Endothelial cell of umbilical vein (primary cell): Measurements from ENCODE around the gene UBE2S. TPM values are rescaled to one million over a fixed set of nuclear protein-coding genes. Genes with fewer than 3 reads are reported as not detected.
A peak's percentile ranks its signal among the peaks of the same experiment; 100 is the strongest.

Experiments used
- BruUV-seq: library from RNA; stranded (reverse); fragments of 400-500 nt; replicated peaks from 2 replicates; lab custom pipeline; 2021; lab: Mats Ljungman, UMichigan
- CTCF ChIA-PET: fragments of 300-600, 350-600 bp; sonication (Branson Sonifier 250); formaldehyde crosslinking; loops from one replicate; lab custom pipeline; 2021; ENCODE audit warnings: antibody characterized with exemption, inconsistent platforms; lab: Charles Lee
- POLR2A ChIA-PET: fragments of 300-600, 350-600 bp; sonication (Branson Sonifier 250); formaldehyde crosslinking; loops from one replicate; lab custom pipeline; 2021; ENCODE audit warnings: antibody characterized with exemption, inconsistent platforms; lab: Charles Lee
- DNase-seq: peaks from one replicate; pipeline ENCODE4 v3.0.0-alpha.2; 2011; ENCODE audit warnings: low read depth, low spot score
- FAIRE-seq: peaks from 2 replicates; lab custom pipeline; 2011; peaks lifted over from hg19 to GRCh38; lab: Jason Lieb, UNC
- H2AFZ ChIP-seq: 2 replicates; pipeline ENCODE4 v1.6.0; 2012; ENCODE audit warnings: low read depth, low read length, control low read depth, inconsistent platforms
- H3K27ac ChIP-seq: 2 replicates; pipeline ENCODE4 v1.5.1; 2011; ENCODE audit warnings: low read depth, mild to moderate bottlenecking, control low read depth, low read length, moderate library complexity; ENCODE audit not compliant: insufficient read depth
- H3K27me3 ChIP-seq, 2 experiments: 2 replicates each; pipeline versions ENCODE4 v1.6.0 to v1.6.1; 2011; ENCODE audit warnings: low read length in 2 of 2, mixed read lengths in 1 of 2; ENCODE audit not compliant: control insufficient read depth in 2 of 2, insufficient read depth in 2 of 2
- H3K36me3 ChIP-seq, 2 experiments: 2 replicates in 1 of 2; 3 replicates in 1 of 2; pipeline ENCODE4 v1.5.1; 2011; ENCODE audit warnings: low read length in 2 of 2, mild to moderate bottlenecking in 1 of 2, moderate library complexity in 1 of 2; ENCODE audit not compliant: control insufficient read depth in 2 of 2, insufficient read depth in 2 of 2; ENCODE audit errors: extremely low read depth in 1 of 2
- H3K4me1 ChIP-seq: 3 replicates; pipeline ENCODE4 v1.5.1; 2011; ENCODE audit warnings: mild to moderate bottlenecking, low read length; ENCODE audit not compliant: control insufficient read depth, insufficient read depth; ENCODE audit errors: extremely low read depth
- H3K4me2 ChIP-seq: 2 replicates; pipeline ENCODE4 v1.6.1; 2011; ENCODE audit warnings: low read length, control low read depth, mixed read lengths; ENCODE audit not compliant: insufficient read depth
- H3K4me3 ChIP-seq, 3 experiments: fragments of 200-600 bp in 1 of 3; sonication (generic), shearing (Covaris generic) in 1 of 3; replicated peaks in 1 of 3; 2 replicates each; pipeline ENCODE4 v1.5.1; 2011 to 2016; ENCODE audit warnings: control low read depth in 3 of 3, low read length in 3 of 3, mild to moderate bottlenecking in 2 of 3, inconsistent platforms in 1 of 3, low read depth in 1 of 3, moderate library complexity in 1 of 3; ENCODE audit not compliant: insufficient read depth in 1 of 3
- H3K79me2 ChIP-seq: 2 replicates; pipeline ENCODE4 v1.6.0; 2012; ENCODE audit warnings: low read length, inconsistent platforms; ENCODE audit not compliant: control insufficient read depth, insufficient read depth
- H3K9ac ChIP-seq: replicated peaks from 2 replicates; pipeline ENCODE3; 2011; ENCODE audit warnings: low read length, control low read depth; ENCODE audit not compliant: insufficient read depth; ENCODE audit errors: extremely low read depth
- H3K9me1 ChIP-seq: replicated peaks from 3 replicates; pipeline ENCODE4 v1.6.0; 2011; ENCODE audit warnings: mild to moderate bottlenecking, low read length; ENCODE audit not compliant: control insufficient read depth, insufficient read depth; ENCODE audit errors: extremely low read depth
- H3K9me3 ChIP-seq: replicated peaks from 2 replicates; pipeline ENCODE4 v1.5.1; 2012; ENCODE audit warnings: low read length, inconsistent platforms; ENCODE audit not compliant: control insufficient read depth, insufficient read depth
- H4K20me1 ChIP-seq: replicated peaks from 2 replicates; pipeline ENCODE3; 2011; ENCODE audit warnings: mild to moderate bottlenecking, low read length; ENCODE audit not compliant: control insufficient read depth, insufficient read depth; ENCODE audit errors: extremely low read depth
- CTCF ChIP-seq, 2 donors: IDR thresholded peaks; 1 replicate in 1 of 2; 2 replicates in 1 of 2; pipeline ENCODE4 v1.5.1; 2011; ENCODE audit warnings: low read length in 2 of 2, mild to moderate bottlenecking in 2 of 2, moderate library complexity in 2 of 2, control low read depth in 1 of 2, inconsistent platforms in 1 of 2, low read depth in 1 of 2; ENCODE audit not compliant: insufficient read depth in 1 of 2; ENCODE audit errors: extremely low read depth in 1 of 2
- EZH2 ChIP-seq: IDR thresholded peaks from 2 replicates; pipeline ENCODE4 v1.6.1; 2012; ENCODE audit warnings: borderline replicate concordance, low read depth, mild to moderate bottlenecking, moderate library complexity, low read length, inconsistent platforms; ENCODE audit not compliant: severe bottlenecking
- FOS ChIP-seq: IDR thresholded peaks from 2 replicates; pipeline ENCODE4 v1.6.1; 2011; ENCODE audit warnings: mild to moderate bottlenecking, low read length, moderate library complexity, borderline replicate concordance; ENCODE audit not compliant: insufficient read depth
- GATA2 ChIP-seq: IDR thresholded peaks from 2 replicates; pipeline ENCODE4 v1.7.0; 2011; ENCODE audit warnings: low read depth, mild to moderate bottlenecking, moderate library complexity, mixed read lengths, low read length; ENCODE audit not compliant: insufficient read length, insufficient read depth
- JUN ChIP-seq: IDR thresholded peaks from 2 replicates; pipeline ENCODE4 v1.6.1; 2011; ENCODE audit warnings: borderline replicate concordance, low read depth; ENCODE audit not compliant: insufficient read length, insufficient read depth
- MAX ChIP-seq: IDR thresholded peaks from 2 replicates; pipeline ENCODE4 v1.6.1; 2011; ENCODE audit not compliant: insufficient read depth, insufficient read length
- MYC ChIP-seq: IDR thresholded peaks from one replicate; pipeline ENCODE4 v1.6.1; 2011; ENCODE audit warnings: mild to moderate bottlenecking, low read depth, low read length
- POLR2A ChIP-seq: IDR thresholded peaks from 2 replicates; pipeline ENCODE4 v1.6.1; 2012; ENCODE audit warnings: low read depth, mild to moderate bottlenecking, control low read depth, low read length
- POLR2AphosphoS5 ChIP-seq: IDR thresholded peaks from 2 replicates; pipeline ENCODE4 v1.6.1; 2012; ENCODE audit warnings: low read depth, mild to moderate bottlenecking, control low read depth, low read length, moderate library complexity; ENCODE audit not compliant: insufficient read depth
- dilution Hi-C: fragments of 300-500 bp; cut with MboI; formaldehyde crosslinking; loops from one replicate; pipeline ENCODE4 v1.15.0; 2019; ENCODE audit warnings: low sequenced_read_pairs; ENCODE audit not compliant: extremely low pct_ligation_motif_present
- intact Hi-C: fragments of 100-400 bp; cut with micrococcal nuclease; formaldehyde crosslinking; loops from one replicate; pipeline ENCODE4 v1.10.0; 2022
- polyA plus RNA-seq, 4 experiments: library from polyadenylated mRNA; depleted of rRNA in 3 of 4; stranded (reverse) in 3 of 4; unstranded in 1 of 4; fragments of >200 nt; gene quantifications; 2 replicates each; pipeline versions ENCODE4 v1.2.1 to v1.2.3, GENCODE V29; 2011 to 2012; ENCODE audit warnings: missing spikeins in 1 of 4
- total RNA-seq: library from RNA; stranded (reverse); gene quantifications from 2 replicates; pipeline ENCODE4 v1.2.3, GENCODE V29; 2021

The UBE2S gene
- total and polyA plus RNA-seq, 2 donors (not counting 3 experiments of a cell fraction or from before 2014, with no cell fraction given): 183 to 257 TPM

GRCh38 chr19:55386493-55386971 lies 21.1 kb downstream of the UBE2S start:
- Histone ChIP-seq H3K4me3 (peak overlapping the region; percentile 33 to 69 (median 67)), H3K9me1 (no peaks in the 10 kb centered on the region), H3K4me2 (peak overlapping the region; percentile 96), H3K4me1 (peaks cover 31% of the 10 kb centered on the region), H3K27me3 (no peaks in the 10 kb centered on the region), H3K36me3 (peaks cover 14 to 30% of the 10 kb centered on the region in 2 experiments), H2AFZ (no peak overlapping the region), H4K20me1 (peaks cover 4% of the 10 kb centered on the region), H3K9me3 (no peaks in the 10 kb centered on the region), H3K27ac (peak overlapping the region; percentile 61), H3K79me2 (peaks cover 41% of the 10 kb centered on the region), H3K9ac (peak overlapping the region; percentile 81)
- ChIA-PET CTCF (interaction anchor here (2.9 kb wide), 1 partner anchor 85 kb away, joined by 10 read pairs; no protein-coding TSS in a partner anchor), POLR2A (interaction anchor here (0.9 to 1.6 kb wide), 4 partner anchors 19 to 106 kb away, joined by 3 to 7 read pairs (median 4); partner anchors contain the start of genes HSPBP1 and UBE2S)
- TF ChIP-seq POLR2AphosphoS5 (no peak), EZH2 (no peak), FOS (no peak), MAX (no peak), JUN (no peak), CTCF (IDR thresholded peaks at IDR 0.05; ENCODE audit: extremely low read depth in 1 of 2, insufficient read depth in 1 of 2, low read depth in 1 of 2, low read length in 2 of 2) (no peak), GATA2 (no peak), POLR2A (no peak), MYC (no peak)
- no peak for DNase-seq
- intact Hi-C loops (loop anchor here (10.0 kb wide), 2 partner anchors 218 to 242 kb away; partner anchors contain the start of genes TNNT1, ZNF524 and ZNF865), dilution Hi-C loops (no loop called here)
- BruUV-seq: no TSS peak
- peak; percentile 33 for FAIRE-seq
